Nephron (organoid): ENCODE results near the gene ACVR1B.
A peak's percentile ranks its signal among the peaks of the same experiment; 100 is the strongest.

Experiments used
- H3K27ac Mint-ChIP-seq, 3 experiments: 2 replicates each; pipeline ENCODE4 v1.8.0; 2020; ENCODE audit warnings: mixed read lengths in 3 of 3, mild to moderate bottlenecking in 2 of 3, moderate library complexity in 1 of 3
- H3K27me3 Mint-ChIP-seq: 2 replicates; pipeline ENCODE4 v1.8.0; 2021; ENCODE audit warnings: low read depth, mild to moderate bottlenecking, moderate library complexity, mixed read lengths
- H3K36me3 Mint-ChIP-seq: 2 replicates; pipeline ENCODE4 v1.8.0; 2020; ENCODE audit warnings: low read depth, mixed read lengths
- H3K4me1 Mint-ChIP-seq: 2 replicates; pipeline ENCODE4 v1.8.0; 2020; ENCODE audit warnings: mixed read lengths
- H3K4me3 Mint-ChIP-seq, 3 experiments: 2 replicates each; pipeline ENCODE4 v1.8.0; 2020; ENCODE audit warnings: mild to moderate bottlenecking in 3 of 3, mixed read lengths in 3 of 3, moderate library complexity in 2 of 3
- H3K9me3 Mint-ChIP-seq: 2 replicates; pipeline ENCODE4 v1.8.0; 2020; ENCODE audit warnings: mixed read lengths
- CTCF ChIP-seq, 3 experiments: fragments of 200-600 bp; sonication (generic); IDR thresholded peaks; one replicate each; pipeline ENCODE4 v1.5.0; 2021; ENCODE audit warnings: antibody characterized with exemption in 3 of 3; ENCODE audit not compliant: unreplicated experiment in 3 of 3

The ACVR1B gene

GRCh38 chr12:51958542-51958941 lies 7.0 kb downstream of the ACVR1B start:
- TF ChIP-seq CTCF (IDR thresholded peaks at IDR 0.05; ENCODE audit: unreplicated experiment in 3 of 3), result no peak
- Mint-ChIP-seq H3K27ac (no peak overlapping the region), H3K27me3 (no peaks in the 10 kb centered on the region), H3K36me3 (peaks cover 35% of the 10 kb centered on the region), H3K4me3 (no peak overlapping the region), H3K9me3 (peaks cover 2% of the 10 kb centered on the region), H3K4me1 (peaks cover 52% of the 10 kb centered on the region)

GRCh38 chr12:51959211-51959610 lies 7.7 kb downstream of the ACVR1B start:
- peaks cover 40% of the 10 kb centered on the region for H3K36me3 Mint-ChIP-seq
- peak overlapping the region in 1 of 3 experiments; percentile 50 for H3K27ac Mint-ChIP-seq
- H3K4me3 Mint-ChIP-seq, result no peak overlapping the region
- H3K27me3 Mint-ChIP-seq, result no peaks in the 10 kb centered on the region
- TF ChIP-seq CTCF (IDR thresholded peaks at IDR 0.05; ENCODE audit: unreplicated experiment in 3 of 3), result no peak
- H3K4me1 Mint-ChIP-seq, result peaks cover 46% of the 10 kb centered on the region
- H3K9me3 Mint-ChIP-seq, result peaks cover 2% of the 10 kb centered on the region

GRCh38 chr12:51959921-51960320 lies 8.4 kb downstream of the ACVR1B start:
- Mint-ChIP-seq H3K27me3 (no peaks in the 10 kb centered on the region), H3K4me3 (no peak overlapping the region), H3K9me3 (peaks cover 9% of the 10 kb centered on the region), H3K4me1 (peaks cover 39% of the 10 kb centered on the region), H3K27ac (no peak overlapping the region), H3K36me3 (peaks cover 47% of the 10 kb centered on the region)
- TF ChIP-seq CTCF (IDR thresholded peaks at IDR 0.05; ENCODE audit: unreplicated experiment in 3 of 3), result no peak

- peaks cover 53% of the 10 kb centered on the region for H3K36me3 Mint-ChIP-seq
- H3K27ac Mint-ChIP-seq, result peak overlapping the region in 1 of 3 experiments; percentile 15
- H3K4me3 Mint-ChIP-seq, result no peak overlapping the region
- peaks cover 33% of the 10 kb centered on the region for H3K4me1 Mint-ChIP-seq
- peaks cover 12% of the 10 kb centered on the region for H3K9me3 Mint-ChIP-seq
- no peak for TF ChIP-seq CTCF (IDR thresholded peaks at IDR 0.05; ENCODE audit: unreplicated experiment in 3 of 3)
- no peaks in the 10 kb centered on the region for H3K27me3 Mint-ChIP-seq
Measured at GRCh38 chr12:51960488-51960887, 9.0 kb downstream of the ACVR1B start.

GRCh38 chr12:51960890-51961289 lies 9.4 kb downstream of the ACVR1B start:
- no peak overlapping the region for H3K4me3 Mint-ChIP-seq
- peaks cover 57% of the 10 kb centered on the region for H3K36me3 Mint-ChIP-seq
- H3K27me3 Mint-ChIP-seq, result no peaks in the 10 kb centered on the region
- TF ChIP-seq CTCF (IDR thresholded peaks at IDR 0.05; ENCODE audit: unreplicated experiment in 3 of 3), result no peak
- H3K27ac Mint-ChIP-seq, result peak overlapping the region in 2 of 3 experiments; percentile 7 to 15
- H3K9me3 Mint-ChIP-seq, result peaks cover 16% of the 10 kb centered on the region
- H3K4me1 Mint-ChIP-seq, result peaks cover 29% of the 10 kb centered on the region

- peaks cover 61% of the 10 kb centered on the region for H3K36me3 Mint-ChIP-seq
- H3K4me1 Mint-ChIP-seq, result peaks cover 26% of the 10 kb centered on the region
- H3K4me3 Mint-ChIP-seq, result no peak overlapping the region
- no peaks in the 10 kb centered on the region for H3K27me3 Mint-ChIP-seq
- TF ChIP-seq CTCF (IDR thresholded peaks at IDR 0.05; ENCODE audit: unreplicated experiment in 3 of 3), result no peak
- H3K27ac Mint-ChIP-seq, result peak overlapping the region; percentile 7 to 47 (median 16)
- H3K9me3 Mint-ChIP-seq, result peaks cover 16% of the 10 kb centered on the region
Measured at GRCh38 chr12:51961834-51962233, 10.3 kb downstream of the ACVR1B start.
